K562 (cell line): ENCODE measurements around the gene TLCD1. TPM values are rescaled to one million over a fixed set of nuclear protein-coding genes. Genes with fewer than 3 reads are reported as not detected.

ENCODE experiments used
- ARID2 ChIP-seq: fragments of 450-650 bp; IDR thresholded peaks from 2 replicates; pipeline ENCODE4 v1.6.1; 2017; ENCODE audit warnings: antibody characterized with exemption, mild to moderate bottlenecking
- GABPA ChIP-seq: fragments of 200-800 bp; sonication (Bioruptor generic); conservative IDR thresholded peaks from 2 replicates; pipeline ENCODE4 v1.6.1; 2016; ENCODE audit warnings: low read depth, missing genetic modification characterization, missing compliant biosample characterization
- GABPB1 ChIP-seq: sonication (generic); formaldehyde crosslinking; IDR thresholded peaks from 2 replicates; pipeline ENCODE4 v1.8.0; 2022; ENCODE audit warnings: mild to moderate bottlenecking, missing genetic modification reagents
- GABPB2 ChIP-seq: fragments of 250-450 bp; sonication (Bioruptor Pico); conservative IDR thresholded peaks from 2 replicates; pipeline ENCODE4 v1.5.1; 2021; ENCODE audit warnings: mild to moderate bottlenecking
- MCM5 ChIP-seq: fragments of 450-650 bp; IDR thresholded peaks from 2 replicates; pipeline ENCODE4 v1.6.1; 2016; ENCODE audit warnings: low read depth
- NCOA2 ChIP-seq, 2 experiments: fragments of 450-650 bp; IDR thresholded peaks; 2 replicates each; pipeline ENCODE4 v1.6.1; 2018; ENCODE audit warnings: mild to moderate bottlenecking in 2 of 2, moderate library complexity in 1 of 2; ENCODE audit not compliant: partially characterized antibody in 2 of 2
- RB1 ChIP-seq: fragments of 450-650 bp; IDR thresholded peaks from 2 replicates; pipeline ENCODE4 v1.6.1; 2017; ENCODE audit warnings: low read depth, mild to moderate bottlenecking
- RBM17 ChIP-seq: fragments of 200-400 bp; formaldehyde crosslinking; IDR thresholded peaks from 2 replicates; pipeline ENCODE4 v1.6.1; 2017; ENCODE audit warnings: low read depth, mild to moderate bottlenecking, low read length, borderline replicate concordance
- SMAD2 ChIP-seq: fragments of 150-350 bp; IDR thresholded peaks from 2 replicates; pipeline ENCODE4 v1.6.1; 2014; ENCODE audit warnings: low read depth, mild to moderate bottlenecking, low read length
- TGIF2 ChIP-seq: sonication (generic); formaldehyde crosslinking; IDR thresholded peaks from 2 replicates; pipeline ENCODE4 v1.8.1; 2022; ENCODE audit warnings: mild to moderate bottlenecking, missing genetic modification reagents, moderate library complexity
- TRIM25 ChIP-seq: fragments of 450-650 bp; IDR thresholded peaks from 2 replicates; pipeline ENCODE4 v1.7.0; 2016; ENCODE audit warnings: borderline replicate concordance
- polyA plus RNA-seq, 8 experiments: library from polyadenylated mRNA; depleted of rRNA in 4 of 8; stranded (reverse) in 5 of 8; unstranded in 3 of 8; fragments of >200 nt; fragmentation: Nextera tagmentation in 2 of 8; fragmentation: Illumina TruSeq in 1 of 8; extraction: Ambion mirVana in 2 of 8; extraction: Trizol in 1 of 8; gene quantifications; 2 replicates each; pipeline versions ENCODE4 v1.2.1 to v1.2.3, GENCODE V29; 2011 to 2014; ENCODE audit warnings: inconsistent platforms in 1 of 8, missing spikeins in 1 of 8
- total RNA-seq, 7 experiments: library from RNA; depleted of rRNA in 6 of 7; stranded (reverse); fragments of >200 nt in 6 of 7; fragmentation: Illumina TruSeq in 2 of 7; extraction: Trizol in 2 of 7; gene quantifications; 2 replicates each; pipeline versions ENCODE4 v1.2.1 to v1.2.3, GENCODE V29; 2011 to 2021; ENCODE audit warnings: low replicate concordance in 1 of 7
- TF ChIP-seq, protein P1 (sequence below): fragments of 250-450 bp; sonication (Bioruptor Pico); IDR thresholded peaks from 2 replicates; pipeline ENCODE4 v1.4.0; 2020
- TF ChIP-seq, protein P2 (sequence below): IDR thresholded peaks from 2 replicates; pipeline ENCODE4 v1.6.1; 2011; ENCODE audit warnings: borderline replicate concordance, low read depth, mild to moderate bottlenecking, moderate library complexity, low read length; ENCODE audit not compliant: insufficient read depth, poor library complexity, severe bottlenecking
- TF ChIP-seq, protein P3 (sequence below): sonication (generic); IDR thresholded peaks from 2 replicates; pipeline ENCODE4 v1.6.1; 2016
- TF ChIP-seq, protein P4 (sequence below): fragments of 250-450 bp; sonication (Bioruptor Pico); IDR thresholded peaks from 2 replicates; pipeline ENCODE4 v1.8.0; 2021; ENCODE audit warnings: borderline replicate concordance, mild to moderate bottlenecking, moderate library complexity; ENCODE audit not compliant: poor library complexity, severe bottlenecking

TLCD1 gene
- total and polyA plus RNA-seq, 9 of the 15 experiments (the other 6 are each of a cell fraction or from before 2014, with no cell fraction given) = 6.8 to 37.7 (median 21.7) TPM

- TF ChIP-seq TGIF2 (CRISPR knock-in tag) = no peak; the same call in 1 of the 2 replicates
- TF ChIP-seq, protein P1, sequence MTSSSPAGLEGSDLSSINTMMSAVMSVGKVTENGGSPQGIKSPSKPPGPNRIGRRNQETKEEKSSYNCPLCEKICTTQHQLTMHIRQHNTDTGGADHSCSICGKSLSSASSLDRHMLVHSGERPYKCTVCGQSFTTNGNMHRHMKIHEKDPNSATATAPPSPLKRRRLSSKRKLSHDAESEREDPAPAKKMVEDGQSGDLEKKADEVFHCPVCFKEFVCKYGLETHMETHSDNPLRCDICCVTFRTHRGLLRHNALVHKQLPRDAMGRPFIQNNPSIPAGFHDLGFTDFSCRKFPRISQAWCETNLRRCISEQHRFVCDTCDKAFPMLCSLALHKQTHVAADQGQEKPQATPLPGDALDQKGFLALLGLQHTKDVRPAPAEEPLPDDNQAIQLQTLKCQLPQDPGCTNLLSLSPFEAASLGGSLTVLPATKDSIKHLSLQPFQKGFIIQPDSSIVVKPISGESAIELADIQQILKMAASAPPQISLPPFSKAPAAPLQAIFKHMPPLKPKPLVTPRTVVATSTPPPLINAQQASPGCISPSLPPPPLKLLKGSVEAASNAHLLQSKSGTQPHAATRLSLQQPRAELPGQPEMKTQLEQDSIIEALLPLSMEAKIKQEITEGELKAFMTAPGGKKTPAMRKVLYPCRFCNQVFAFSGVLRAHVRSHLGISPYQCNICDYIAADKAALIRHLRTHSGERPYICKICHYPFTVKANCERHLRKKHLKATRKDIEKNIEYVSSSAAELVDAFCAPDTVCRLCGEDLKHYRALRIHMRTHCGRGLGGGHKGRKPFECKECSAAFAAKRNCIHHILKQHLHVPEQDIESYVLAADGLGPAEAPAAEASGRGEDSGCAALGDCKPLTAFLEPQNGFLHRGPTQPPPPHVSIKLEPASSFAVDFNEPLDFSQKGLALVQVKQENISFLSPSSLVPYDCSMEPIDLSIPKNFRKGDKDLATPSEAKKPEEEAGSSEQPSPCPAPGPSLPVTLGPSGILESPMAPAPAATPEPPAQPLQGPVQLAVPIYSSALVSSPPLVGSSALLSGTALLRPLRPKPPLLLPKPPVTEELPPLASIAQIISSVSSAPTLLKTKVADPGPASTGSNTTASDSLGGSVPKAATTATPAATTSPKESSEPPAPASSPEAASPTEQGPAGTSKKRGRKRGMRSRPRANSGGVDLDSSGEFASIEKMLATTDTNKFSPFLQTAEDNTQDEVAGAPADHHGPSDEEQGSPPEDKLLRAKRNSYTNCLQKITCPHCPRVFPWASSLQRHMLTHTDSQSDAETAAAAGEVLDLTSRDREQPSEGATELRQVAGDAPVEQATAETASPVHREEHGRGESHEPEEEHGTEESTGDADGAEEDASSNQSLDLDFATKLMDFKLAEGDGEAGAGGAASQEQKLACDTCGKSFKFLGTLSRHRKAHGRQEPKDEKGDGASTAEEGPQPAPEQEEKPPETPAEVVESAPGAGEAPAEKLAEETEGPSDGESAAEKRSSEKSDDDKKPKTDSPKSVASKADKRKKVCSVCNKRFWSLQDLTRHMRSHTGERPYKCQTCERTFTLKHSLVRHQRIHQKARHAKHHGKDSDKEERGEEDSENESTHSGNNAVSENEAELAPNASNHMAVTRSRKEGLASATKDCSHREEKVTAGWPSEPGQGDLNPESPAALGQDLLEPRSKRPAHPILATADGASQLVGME (CRISPR knock-in tag) = peak; percentile 73; the same call in 1 of the 2 replicates
- no peak for TF ChIP-seq RBM17
- TF ChIP-seq, protein P2, sequence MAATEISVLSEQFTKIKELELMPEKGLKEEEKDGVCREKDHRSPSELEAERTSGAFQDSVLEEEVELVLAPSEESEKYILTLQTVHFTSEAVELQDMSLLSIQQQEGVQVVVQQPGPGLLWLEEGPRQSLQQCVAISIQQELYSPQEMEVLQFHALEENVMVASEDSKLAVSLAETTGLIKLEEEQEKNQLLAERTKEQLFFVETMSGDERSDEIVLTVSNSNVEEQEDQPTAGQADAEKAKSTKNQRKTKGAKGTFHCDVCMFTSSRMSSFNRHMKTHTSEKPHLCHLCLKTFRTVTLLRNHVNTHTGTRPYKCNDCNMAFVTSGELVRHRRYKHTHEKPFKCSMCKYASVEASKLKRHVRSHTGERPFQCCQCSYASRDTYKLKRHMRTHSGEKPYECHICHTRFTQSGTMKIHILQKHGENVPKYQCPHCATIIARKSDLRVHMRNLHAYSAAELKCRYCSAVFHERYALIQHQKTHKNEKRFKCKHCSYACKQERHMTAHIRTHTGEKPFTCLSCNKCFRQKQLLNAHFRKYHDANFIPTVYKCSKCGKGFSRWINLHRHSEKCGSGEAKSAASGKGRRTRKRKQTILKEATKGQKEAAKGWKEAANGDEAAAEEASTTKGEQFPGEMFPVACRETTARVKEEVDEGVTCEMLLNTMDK = no peak
- TF ChIP-seq GABPB1 (CRISPR knock-in tag) = no peak; the same call in 1 of the 2 replicates
- peak; percentile 98 for TF ChIP-seq ARID2
- TF ChIP-seq NCOA2 (IDR thresholded peaks at IDR 0.05; ENCODE audit: partially characterized antibody in 2 of 2) = no peak
- TF ChIP-seq, protein P3, sequence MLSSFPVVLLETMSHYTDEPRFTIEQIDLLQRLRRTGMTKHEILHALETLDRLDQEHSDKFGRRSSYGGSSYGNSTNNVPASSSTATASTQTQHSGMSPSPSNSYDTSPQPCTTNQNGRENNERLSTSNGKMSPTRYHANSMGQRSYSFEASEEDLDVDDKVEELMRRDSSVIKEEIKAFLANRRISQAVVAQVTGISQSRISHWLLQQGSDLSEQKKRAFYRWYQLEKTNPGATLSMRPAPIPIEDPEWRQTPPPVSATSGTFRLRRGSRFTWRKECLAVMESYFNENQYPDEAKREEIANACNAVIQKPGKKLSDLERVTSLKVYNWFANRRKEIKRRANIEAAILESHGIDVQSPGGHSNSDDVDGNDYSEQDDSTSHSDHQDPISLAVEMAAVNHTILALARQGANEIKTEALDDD = peak; percentile 87
- TF ChIP-seq GABPA (tag) = no peak
- no peak for TF ChIP-seq TRIM25
- TF ChIP-seq RB1 = no peak
- TF ChIP-seq SMAD2 = no peak
- TF ChIP-seq, protein P4, sequence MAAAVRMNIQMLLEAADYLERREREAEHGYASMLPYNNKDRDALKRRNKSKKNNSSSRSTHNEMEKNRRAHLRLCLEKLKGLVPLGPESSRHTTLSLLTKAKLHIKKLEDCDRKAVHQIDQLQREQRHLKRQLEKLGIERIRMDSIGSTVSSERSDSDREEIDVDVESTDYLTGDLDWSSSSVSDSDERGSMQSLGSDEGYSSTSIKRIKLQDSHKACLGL (CRISPR knock-in tag) = peak; percentile 52
- TF ChIP-seq MCM5 = no peak
- no peak for TF ChIP-seq GABPB2 (CRISPR knock-in tag)
These were observed 826 bp upstream of the TLCD1 start (continued) for GRCh38 chr17:28726627-28727491.
